ENCODE measurements around the gene UBE2I. TPM values are rescaled to one million over a fixed set of nuclear protein-coding genes. Genes with fewer than 3 reads are reported as not detected.

UBE2I gene
- total RNA-seq, 2 donors from 2014 or later = 58.8 to 59.5 TPM

- Histone ChIP-seq H3K9me3 (no peaks in the 10 kb centered on the region), H3K4me3 (no peak overlapping the region), H3K27ac (no peak overlapping the region), H3K4me1 (peaks cover 0 to 28% of the 10 kb centered on the region in 2 donors), H3K36me3 (peaks cover 71% of the 10 kb centered on the region), H3K27me3 (no peaks in the 10 kb centered on the region)
- no peak for TF ChIP-seq CTCF (IDR thresholded peaks at IDR 0.05)
- no peak for DNase-seq (ENCODE audit: low spot score)
Observed at GRCh38 chr16:1316033-1316405, 6.6 kb downstream of the UBE2I start.

- Histone ChIP-seq H3K27me3 (no peaks in the 10 kb centered on the region), H3K9me3 (no peaks in the 10 kb centered on the region), H3K27ac (no peak overlapping the region), H3K36me3 (peaks cover 78% of the 10 kb centered on the region), H3K4me3 (no peak overlapping the region), H3K4me1 (peaks cover 0 to 11% of the 10 kb centered on the region in 2 donors)
- no peak for DNase-seq (ENCODE audit: low spot score)
- no peak for TF ChIP-seq CTCF (IDR thresholded peaks at IDR 0.05)
Observed at GRCh38 chr16:1317479-1318267, 8.2 kb downstream of the UBE2I start.

DNA sequence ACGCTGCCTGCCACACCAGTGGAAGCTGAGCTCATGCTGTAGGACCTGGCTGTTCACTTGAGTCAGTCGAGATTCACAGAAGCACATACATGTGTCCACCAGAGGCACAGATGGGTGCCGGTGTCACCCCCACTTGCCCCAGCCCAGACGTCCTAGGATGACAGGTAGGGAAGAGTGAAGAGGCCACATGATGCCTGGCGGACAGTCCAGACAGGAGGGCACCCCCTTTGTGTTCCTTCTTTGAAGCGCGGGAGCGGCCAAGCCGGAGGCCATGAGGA, 8.8 kb downstream of the UBE2I start:
- no peak for TF ChIP-seq CTCF (IDR thresholded peaks at IDR 0.05)
- Histone ChIP-seq H3K4me1 (peaks cover 0 to 7% of the 10 kb centered on the region in 2 donors), H3K9me3 (no peaks in the 10 kb centered on the region), H3K27ac (no peak overlapping the region), H3K27me3 (no peaks in the 10 kb centered on the region), H3K4me3 (no peak overlapping the region), H3K36me3 (peaks cover 80% of the 10 kb centered on the region)
- DNase-seq (ENCODE audit: low spot score) = no peak

- Histone ChIP-seq H3K36me3 (peaks cover 84% of the 10 kb centered on the region), H3K27me3 (no peaks in the 10 kb centered on the region), H3K9me3 (no peaks in the 10 kb centered on the region), H3K27ac (no peak overlapping the region), H3K4me3 (no peak overlapping the region), H3K4me1 (peaks cover 0 to 1% of the 10 kb centered on the region in 2 donors)
- no peak for TF ChIP-seq CTCF (IDR thresholded peaks at IDR 0.05)
- DNase-seq (ENCODE audit: low spot score) = no peak
Observed at GRCh38 chr16:1319041-1319440, 9.6 kb downstream of the UBE2I start.

- Histone ChIP-seq H3K4me1 (no peaks in the 10 kb centered on the region), H3K9me3 (no peaks in the 10 kb centered on the region), H3K36me3 (peaks cover 84% of the 10 kb centered on the region), H3K27me3 (no peaks in the 10 kb centered on the region), H3K4me3 (no peak overlapping the region), H3K27ac (no peak overlapping the region)
- TF ChIP-seq CTCF (IDR thresholded peaks at IDR 0.05) = no peak
- no peak for DNase-seq (ENCODE audit: low spot score)
Observed at GRCh38 chr16:1320097-1320496, 10.7 kb downstream of the UBE2I start.

DNA sequence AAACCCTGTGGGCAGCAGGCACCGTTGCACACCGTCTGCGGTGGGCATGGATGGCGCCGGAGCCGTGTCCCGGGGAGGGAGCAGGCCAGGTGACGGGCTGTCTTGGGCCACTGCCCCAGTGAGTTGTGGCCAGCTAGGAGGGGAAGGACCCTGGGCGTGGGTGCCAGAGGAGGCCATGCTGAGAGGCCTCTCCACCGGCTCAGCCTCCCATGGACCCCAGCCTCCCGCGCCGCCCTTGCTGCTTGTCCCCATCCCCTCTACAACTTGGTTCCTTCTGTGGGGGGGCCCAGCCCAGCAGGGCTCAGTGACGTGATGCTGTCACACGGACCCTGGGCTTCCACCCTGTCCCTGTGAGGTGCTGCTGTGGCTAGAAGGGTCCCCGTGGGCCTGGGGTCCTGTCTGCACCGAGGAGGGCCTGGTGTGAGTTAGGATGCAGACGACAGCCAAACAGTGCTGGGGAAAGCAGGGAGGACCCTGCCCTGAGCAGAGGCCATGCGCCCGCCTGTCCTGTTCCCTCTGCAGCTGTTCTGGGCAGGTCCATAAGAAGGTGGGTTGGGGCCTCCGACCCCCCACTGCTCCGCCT, 11.3 kb downstream of the UBE2I start:
- H3K27me3 ChIP-seq = no peaks in the 10 kb centered on the region
- no peak for DNase-seq (ENCODE audit: low spot score)
- no peaks in the 10 kb centered on the region for H3K9me3 ChIP-seq
- no peak overlapping the region for H3K27ac ChIP-seq
- no peak overlapping the region for H3K4me3 ChIP-seq
- no peak for TF ChIP-seq CTCF (IDR thresholded peaks at IDR 0.05)
- H3K4me1 ChIP-seq = no peaks in the 10 kb centered on the region
- H3K36me3 ChIP-seq = peaks cover 79% of the 10 kb centered on the region
